ENCODE data around the gene SURF4. TPM values are rescaled to one million over a fixed set of nuclear protein-coding genes. Genes with fewer than 3 reads are reported as not detected.
A peak's percentile ranks its signal among the peaks of the same experiment; 100 is the strongest.

Gene SURF4
- total RNA-seq, 4 donors from 2014 or later = 89.4 to 205 (median 147) TPM

GRCh38 chr9:133421615-133422542, 46.0 kb upstream of the SURF4 start, which contains the start of gene ADAMTS13:
Gene ADAMTS13 (plus strand): TSS chr9:133422367. CDS start chr9:133422444, 77 bp downstream.
- intact Hi-C loops (cut with DNase I; ENCODE audit: low total_unique reads) (no loop called here), in situ Hi-C loops (cut with MboI; ENCODE audit: low pct_ligation_motif_present in 1 of 4, low pct_unique_long_range_greater_than_20kb in 1 of 4, low sequenced_read_pairs in 3 of 4) (no loop called here)
- H3K4me3 ChIP-seq = no peak within 1 kb of the TSS
- peaks cover 0 to 24% (median 16%) of the 10 kb centered on the region in 4 donors for H3K4me1 ChIP-seq
- no peak within 1 kb of the TSS for H3K27ac ChIP-seq
- DNase-seq = no peak
- 40 to 58% methylated on average over 1 to 23 of the region's 23 CpGs for WGBS, 2 donors (ENCODE audit: low coverage in 1 of 2)
- no peaks in the 10 kb centered on the region for H3K9me3 ChIP-seq
- peaks cover under 1% of the 10 kb centered on the region for H3K27me3 ChIP-seq
- TF ChIP-seq EP300 (IDR thresholded peaks at IDR 0.05; ENCODE audit: low read depth) = no peak
- no peak for TF ChIP-seq POLR2A (IDR thresholded peaks at IDR 0.05)
- no peak for TF ChIP-seq CTCF (IDR thresholded peaks at IDR 0.05)
- no peak for TF ChIP-seq POLR2AphosphoS5 (IDR thresholded peaks at IDR 0.05)
- H3K36me3 ChIP-seq = no peaks in the 10 kb centered on the region

GRCh38 chr9:133420392-133420827, 44.5 kb upstream of the SURF4 start:
- in situ Hi-C loops (cut with MboI; ENCODE audit: low pct_ligation_motif_present in 1 of 4, low pct_unique_long_range_greater_than_20kb in 1 of 4, low sequenced_read_pairs in 3 of 4) (no loop called here), intact Hi-C loops (cut with DNase I; ENCODE audit: low total_unique reads) (no loop called here)
- WGBS, 2 donors (ENCODE audit: low coverage in 1 of 2) = 38 to 55% methylated on average over 1 to 5 of the region's 5 CpGs
- H3K9me3 ChIP-seq = no peaks in the 10 kb centered on the region
- H3K4me1 ChIP-seq = peaks cover 0 to 35% (median 27%) of the 10 kb centered on the region in 4 donors
- H3K27ac ChIP-seq = no peak overlapping the region
- no peaks in the 10 kb centered on the region for H3K36me3 ChIP-seq
- TF ChIP-seq CTCF (IDR thresholded peaks at IDR 0.05) (no peak), POLR2A (IDR thresholded peaks at IDR 0.05) (no peak), EP300 (IDR thresholded peaks at IDR 0.05; ENCODE audit: low read depth) (no peak), POLR2AphosphoS5 (IDR thresholded peaks at IDR 0.05) (no peak)
- no peak for DNase-seq
- H3K27me3 ChIP-seq = no peaks in the 10 kb centered on the region
- H3K4me3 ChIP-seq = no peak overlapping the region

GRCh38 chr9:133419005-133419404, 43.1 kb upstream of the SURF4 start:
- DNase-seq = peak; percentile 69
- H3K36me3 ChIP-seq = peaks cover 0 to 7% (median 0%) of the 10 kb centered on the region in 4 donors
- peak overlapping the region; percentile 90 to 94 (median 94) for H3K27ac ChIP-seq
- in situ Hi-C loops (cut with MboI; ENCODE audit: low pct_ligation_motif_present in 1 of 4, low pct_unique_long_range_greater_than_20kb in 1 of 4, low sequenced_read_pairs in 3 of 4) = no loop called here
- peaks cover 0 to 38% (median 27%) of the 10 kb centered on the region in 4 donors for H3K4me1 ChIP-seq
- no peaks in the 10 kb centered on the region for H3K27me3 ChIP-seq
- intact Hi-C loops (cut with DNase I; ENCODE audit: low total_unique reads) = no loop called here
- H3K4me3 ChIP-seq = peak overlapping the region in 3 of 4 donors; percentile 80 to 99 (median 97)
- H3K9me3 ChIP-seq = no peaks in the 10 kb centered on the region
- 46% methylated on average over 13 of the region's 13 CpGs; no CpG with 5 or more reads in 1 of the 2 donors for WGBS, 2 donors (ENCODE audit: low coverage in 1 of 2)
- peak; percentile 63 for TF ChIP-seq POLR2A (IDR thresholded peaks at IDR 0.05)
- no peak for TF ChIP-seq EP300 (IDR thresholded peaks at IDR 0.05; ENCODE audit: low read depth)
- peak in 2 of 3 donors; percentile 63 to 77 for TF ChIP-seq POLR2AphosphoS5 (IDR thresholded peaks at IDR 0.05)
- TF ChIP-seq CTCF (IDR thresholded peaks at IDR 0.05) = no peak

Data from transverse colon (tissue), 4 donors.